Ectodermal cell (in vitro differentiated cells): Measurements from ENCODE around the gene MUC20.
"Not testable (repeated sequence)": the region's sequence is repeated elsewhere in the genome, so short reads cannot be mapped to it uniquely, and the experiment has no call there.

Source experiments
- H3K27ac ChIP-seq: 2 replicates; pipeline ENCODE4 v1.7.0; 2013; ENCODE audit warnings: mild to moderate bottlenecking, low read depth, low read length; ENCODE audit not compliant: insufficient read depth, poor library complexity, severe bottlenecking
- H3K27me3 ChIP-seq: 2 replicates; pipeline ENCODE4 v1.7.0; 2013; ENCODE audit warnings: mild to moderate bottlenecking, low read length; ENCODE audit not compliant: insufficient read depth, control insufficient read depth, poor library complexity, severe bottlenecking
- H3K36me3 ChIP-seq: one replicate; pipeline ENCODE4 v1.7.0; 2013; ENCODE audit warnings: low read length; ENCODE audit not compliant: control insufficient read depth, insufficient read depth
- H3K4me1 ChIP-seq: one replicate; pipeline ENCODE4 v1.7.0; 2013; ENCODE audit warnings: low read length; ENCODE audit not compliant: control insufficient read depth, insufficient read depth
- H3K4me3 ChIP-seq: 2 replicates; pipeline ENCODE4 v1.7.0; 2013; ENCODE audit warnings: low read depth, low read length, control low read depth; ENCODE audit not compliant: insufficient read depth
- H3K9me3 ChIP-seq: 2 replicates; pipeline ENCODE4 v1.7.0; 2013; ENCODE audit warnings: mild to moderate bottlenecking, low read length, moderate library complexity; ENCODE audit not compliant: control insufficient read depth
- WGBS, 2 experiments: methylation state at CpG; one replicate each; pipeline ENCODE4 v1.1.7; 2013; ENCODE audit warnings: missing lambda C conversion rate in 2 of 2; 5-methylcytosine and 5-hydroxymethylcytosine counted together

Gene MUC20

DNA sequence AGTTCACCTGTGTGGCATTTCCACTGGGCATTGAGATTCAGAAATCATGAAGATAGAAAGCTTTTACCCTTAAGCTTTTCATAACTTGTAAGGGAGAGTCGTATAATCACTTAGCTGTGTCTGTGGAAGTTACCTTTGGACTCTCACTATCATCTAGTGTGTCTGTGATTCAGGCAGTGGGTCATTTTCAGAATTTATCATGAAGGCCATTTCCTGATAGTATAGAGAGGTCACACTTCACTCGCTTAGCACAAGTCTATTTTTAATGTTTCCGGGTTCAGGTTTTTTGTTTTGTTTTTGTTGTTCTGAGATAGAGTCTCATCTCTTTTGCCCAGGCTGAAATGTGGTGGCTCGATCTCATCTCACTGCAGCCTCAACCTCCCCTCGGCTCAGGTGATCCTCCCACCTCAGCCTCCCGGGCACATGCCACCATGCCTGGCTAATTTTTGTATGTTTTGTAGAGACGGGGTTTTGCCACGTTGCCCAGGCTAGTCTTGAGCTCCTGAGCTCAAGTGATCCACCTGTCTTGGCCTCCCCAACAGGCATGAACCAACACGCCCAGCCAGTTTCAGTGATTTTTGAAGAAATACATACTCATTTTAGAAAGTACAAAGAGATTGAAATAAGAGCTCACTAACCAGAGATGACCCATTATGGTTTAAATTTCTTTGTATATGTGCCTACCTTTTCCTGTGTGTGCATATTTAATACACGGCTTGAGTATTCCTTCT lies 36.1 kb upstream of the MUC20 start:
- not testable (repeated sequence) for H3K27me3 ChIP-seq, H3K27ac ChIP-seq, H3K9me3 ChIP-seq, H3K4me3 ChIP-seq, H3K4me1 ChIP-seq
- H3K36me3 ChIP-seq, result peaks cover 15% of the 10 kb centered on the region
- 92 to 99% methylated on average over 6 to 7 of the region's 10 CpGs for WGBS, 2 experiments

DNA sequence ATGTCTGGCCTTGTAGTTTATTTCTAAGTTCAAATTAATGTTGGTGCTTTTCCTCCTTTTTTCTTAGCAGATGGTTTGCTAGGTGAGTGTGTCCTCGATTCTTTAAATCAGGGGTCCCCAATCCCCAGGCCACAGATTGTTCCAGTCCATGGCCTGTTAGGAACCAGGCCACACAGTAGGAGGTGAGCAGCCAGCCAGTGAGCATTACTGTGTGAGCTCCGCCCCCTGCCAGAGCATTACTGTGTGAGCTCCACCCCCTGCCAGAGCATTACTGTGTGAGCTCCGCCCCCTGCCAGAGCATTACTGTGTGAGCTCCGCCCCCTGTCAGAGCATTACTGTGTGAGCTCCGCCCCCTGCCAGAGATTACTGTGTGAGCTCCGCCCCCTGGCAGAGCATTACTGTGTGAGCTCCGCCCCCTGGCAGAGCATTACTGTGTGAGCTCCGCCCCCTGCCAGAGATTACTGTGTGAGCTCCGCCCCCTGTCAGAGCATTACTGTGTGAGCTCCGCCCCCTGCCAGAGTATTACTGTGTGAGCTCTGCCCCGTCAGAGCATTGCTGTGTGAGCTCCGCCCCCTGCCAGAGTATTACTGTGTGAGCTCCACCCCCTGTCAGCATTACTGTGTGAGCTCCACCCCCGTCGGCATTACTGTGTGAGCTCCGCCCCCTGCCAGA lies 34.1 kb upstream of the MUC20 start:
- not testable (repeated sequence) for H3K27me3 ChIP-seq, H3K27ac ChIP-seq, H3K4me3 ChIP-seq, H3K4me1 ChIP-seq, H3K9me3 ChIP-seq
- peaks cover 15% of the 10 kb centered on the region for H3K36me3 ChIP-seq
- 94 to 98% methylated on average over 13 to 15 of the region's 15 CpGs for WGBS, 2 experiments

- not testable (repeated sequence) for H3K27me3 ChIP-seq, H3K4me1 ChIP-seq, H3K27ac ChIP-seq, H3K4me3 ChIP-seq, H3K9me3 ChIP-seq
- WGBS, 2 experiments, result 91% methylated on average over 15 of the region's 15 CpGs
- peaks cover 15% of the 10 kb centered on the region for H3K36me3 ChIP-seq
Measured at GRCh38 chr3:195687209-195687760, 33.5 kb upstream of the MUC20 start.

GRCh38 chr3:195688471-195689183 lies 32.2 kb upstream of the MUC20 start:
- peaks cover 12% of the 10 kb centered on the region for H3K36me3 ChIP-seq
- 90 to 94% methylated on average over 4 of the region's 14 CpGs for WGBS, 2 experiments
- not testable (repeated sequence) for H3K9me3 ChIP-seq, H3K27me3 ChIP-seq, H3K27ac ChIP-seq, H3K4me3 ChIP-seq, H3K4me1 ChIP-seq

DNA sequence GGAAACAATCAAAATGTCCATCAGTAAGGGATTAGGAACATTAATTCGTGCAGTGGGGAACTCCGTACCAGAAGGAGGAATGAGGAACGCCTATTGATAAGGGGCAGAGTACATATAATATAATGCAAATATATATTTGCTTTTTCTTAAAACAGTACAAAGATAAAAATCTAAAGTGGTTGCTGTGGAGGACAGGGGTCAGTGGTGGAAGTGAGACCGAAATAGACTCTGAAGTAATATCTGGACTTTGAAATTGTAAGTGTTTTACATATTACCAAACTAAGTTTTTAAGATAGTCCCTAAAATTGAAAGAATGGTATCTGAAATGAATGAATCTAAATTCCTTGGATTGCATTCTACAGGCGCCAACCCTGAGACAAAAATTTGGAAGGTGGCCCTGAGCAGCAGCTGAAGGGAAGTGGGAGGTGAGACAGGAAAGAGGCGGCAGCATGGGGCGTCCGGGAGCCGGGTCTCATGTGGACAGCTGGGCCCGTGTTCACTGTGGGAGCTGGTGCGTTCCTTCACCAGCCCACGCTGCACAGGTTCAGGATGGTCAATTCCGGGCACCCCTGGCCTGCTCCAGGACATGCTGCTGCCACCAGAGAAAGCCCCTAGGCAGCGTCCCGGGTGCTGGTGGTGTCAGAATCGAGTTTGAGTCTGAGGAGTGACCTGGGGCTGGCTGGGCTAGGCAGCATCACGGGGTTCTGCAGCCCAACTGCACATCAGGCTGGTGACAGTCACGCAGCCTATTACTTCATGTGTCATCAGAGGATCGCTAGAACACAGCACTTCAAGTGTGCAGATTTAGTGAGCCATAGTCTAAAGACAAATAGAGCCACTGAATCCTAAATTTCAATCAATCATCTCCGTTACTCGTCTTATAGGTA lies 31.4 kb upstream of the MUC20 start:
- not testable (repeated sequence) for H3K4me1 ChIP-seq, H3K27me3 ChIP-seq, H3K9me3 ChIP-seq, H3K4me3 ChIP-seq, H3K36me3 ChIP-seq, H3K27ac ChIP-seq
- 83 to 87% methylated on average over 18 to 21 of the region's 21 CpGs for WGBS, 2 experiments

DNA sequence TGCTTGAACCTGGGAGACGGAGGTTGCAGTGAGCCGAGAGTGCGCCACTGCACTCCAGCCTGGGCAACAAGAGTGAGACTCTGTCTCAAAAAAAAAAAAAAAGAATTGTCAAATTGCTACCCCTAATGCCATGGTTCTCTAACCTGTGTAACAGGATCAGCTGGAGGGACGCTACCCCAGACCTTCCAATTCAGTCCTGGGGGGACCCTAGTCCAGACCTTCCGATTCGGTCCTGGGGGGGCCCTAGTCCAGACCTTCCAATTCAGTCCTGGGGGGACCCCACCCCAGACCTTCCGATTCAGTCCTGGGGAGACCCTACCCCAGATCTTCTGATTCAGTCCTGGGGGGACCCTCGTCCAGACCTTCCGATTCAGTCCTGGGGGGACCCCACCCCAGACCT lies 29.8 kb upstream of the MUC20 start:
- WGBS, 2 experiments, result 88 to 90% methylated on average over 9 of the region's 9 CpGs
- Histone ChIP-seq H3K4me3 (no peak overlapping the region), H3K27me3 (no peaks in the 10 kb centered on the region), H3K9me3 (no peaks in the 10 kb centered on the region), H3K27ac (no peak overlapping the region), H3K4me1 (no peaks in the 10 kb centered on the region), H3K36me3 (peaks cover 9% of the 10 kb centered on the region)

GRCh38 chr3:195691596-195692353 lies 29.0 kb upstream of the MUC20 start:
- 95 to 96% methylated on average over 8 of the region's 11 CpGs for WGBS, 2 experiments
- not testable (repeated sequence) for H3K36me3 ChIP-seq, H3K27me3 ChIP-seq, H3K4me1 ChIP-seq, H3K9me3 ChIP-seq, H3K4me3 ChIP-seq, H3K27ac ChIP-seq

- peaks cover 9% of the 10 kb centered on the region for H3K4me1 ChIP-seq
- WGBS, 2 experiments, result 94 to 96% methylated on average over 5 of the region's 5 CpGs
- no peaks in the 10 kb centered on the region for H3K27me3 ChIP-seq
- no peak overlapping the region for H3K27ac ChIP-seq
- peaks cover 4% of the 10 kb centered on the region for H3K36me3 ChIP-seq
- no peaks in the 10 kb centered on the region for H3K9me3 ChIP-seq
- no peak overlapping the region for H3K4me3 ChIP-seq
Measured at GRCh38 chr3:195692354-195692685, 28.5 kb upstream of the MUC20 start.

GRCh38 chr3:195692781-195693427 lies 27.9 kb upstream of the MUC20 start:
- peaks cover 15% of the 10 kb centered on the region for H3K4me1 ChIP-seq
- no peak overlapping the region for H3K4me3 ChIP-seq
- 92% methylated on average over 5 of the region's 5 CpGs for WGBS, 2 experiments
- H3K9me3 ChIP-seq, result no peaks in the 10 kb centered on the region
- no peaks in the 10 kb centered on the region for H3K27me3 ChIP-seq
- peaks cover 4% of the 10 kb centered on the region for H3K36me3 ChIP-seq
- no peak overlapping the region for H3K27ac ChIP-seq
